ENCODE results near the gene PODNL1. TPM values are rescaled to one million over a fixed set of nuclear protein-coding genes. Genes with fewer than 3 reads are reported as not detected.

The PODNL1 gene, protein sequence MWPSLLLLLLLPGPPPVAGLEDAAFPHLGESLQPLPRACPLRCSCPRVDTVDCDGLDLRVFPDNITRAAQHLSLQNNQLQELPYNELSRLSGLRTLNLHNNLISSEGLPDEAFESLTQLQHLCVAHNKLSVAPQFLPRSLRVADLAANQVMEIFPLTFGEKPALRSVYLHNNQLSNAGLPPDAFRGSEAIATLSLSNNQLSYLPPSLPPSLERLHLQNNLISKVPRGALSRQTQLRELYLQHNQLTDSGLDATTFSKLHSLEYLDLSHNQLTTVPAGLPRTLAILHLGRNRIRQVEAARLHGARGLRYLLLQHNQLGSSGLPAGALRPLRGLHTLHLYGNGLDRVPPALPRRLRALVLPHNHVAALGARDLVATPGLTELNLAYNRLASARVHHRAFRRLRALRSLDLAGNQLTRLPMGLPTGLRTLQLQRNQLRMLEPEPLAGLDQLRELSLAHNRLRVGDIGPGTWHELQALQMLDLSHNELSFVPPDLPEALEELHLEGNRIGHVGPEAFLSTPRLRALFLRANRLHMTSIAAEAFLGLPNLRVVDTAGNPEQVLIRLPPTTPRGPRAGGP
- total RNA-seq (2022) = 0.72 TPM in 1 of 2 replicates, not detected in the other
- Bru-seq, nascent RNA = percentile 10 among the genes with signal in this experiment
- BruChase-seq, experiment 1, labeled RNA remaining after a 2-hour chase = percentile 11 among the genes with signal in this experiment
- BruChase-seq, experiment 2, labeled RNA remaining after a 6-hour chase = percentile 7 among the genes with signal in this experiment
- long read RNA-seq = 0 reads

GRCh38 chr19:13938301-13939064, at the start of gene PODNL1:
PODNL1 (minus strand) TSS chr19:13938417; CDS start chr19:13938181, 236 bp downstream.
- Histone ChIP-seq H3K9me3 (no peaks in the 10 kb centered on the region), H3K27me3 (replicated peaks; ENCODE audit: control insufficient read depth, insufficient read depth, low read length) (no peaks in the 10 kb centered on the region), H3K4me3 (ENCODE audit: low read depth, low read length) (no peak within 1 kb of the TSS), H3K4me1 (no peaks in the 10 kb centered on the region), H3K36me3 (ENCODE audit: control insufficient read depth, insufficient read depth, low read length) (no peaks in the 10 kb centered on the region)
- intact Hi-C loops (cut with micrococcal nuclease; ENCODE audit: unreplicated experiment) = no loop called here
- no TSS peak for BruUV-seq (replicated peaks)
- TF ChIP-seq CTCF (IDR thresholded peaks at IDR 0.05; ENCODE audit: insufficient read depth in 1 of 2, low read depth in 1 of 2, low read length in 1 of 2, severe bottlenecking in 1 of 2, unreplicated experiment in 1 of 2) = no peak
- POLR2A ChIA-PET = no interaction called here
- Mint-ChIP-seq H3K27ac (ENCODE audit: unreplicated experiment) (no peak within 1 kb of the TSS), H3K4me3 (ENCODE audit: unreplicated experiment) (no peak within 1 kb of the TSS), H3K36me3 (ENCODE audit: insufficient read depth, unreplicated experiment) (no peaks in the 10 kb centered on the region), H3K27me3 (ENCODE audit: insufficient read depth, unreplicated experiment) (no peaks in the 10 kb centered on the region), H3K9me3 (ENCODE audit: unreplicated experiment) (no peaks in the 10 kb centered on the region), H3K4me1 (ENCODE audit: low read depth, unreplicated experiment) (no peaks in the 10 kb centered on the region)
- no peak for DNase-seq
- CTCF ChIA-PET = interaction anchor here (0.5 to 0.7 kb wide), 2 partner anchors 66 to 138 kb away, joined by 3 read pairs; no protein-coding TSS in a partner anchor

GRCh38 chr19:13987101-13987890, 49.1 kb upstream of the PODNL1 start:
- H3K4me1 ChIP-seq = no peaks in the 10 kb centered on the region
- BruUV-seq (replicated peaks) = no TSS peak
- no peak overlapping the region for H3K4me3 Mint-ChIP-seq (ENCODE audit: unreplicated experiment)
- H3K36me3 Mint-ChIP-seq (ENCODE audit: insufficient read depth, unreplicated experiment) = peaks cover 10% of the 10 kb centered on the region
- ChIA-PET POLR2A (interaction anchor here (0.6 kb wide), 1 partner anchor 27 kb away, joined by 3 read pairs; no protein-coding TSS in a partner anchor), CTCF (interaction anchor here (1.1 kb wide), 1 partner anchor 9 kb away, joined by 3 read pairs; no protein-coding TSS in a partner anchor)
- no peaks in the 10 kb centered on the region for H3K9me3 Mint-ChIP-seq (ENCODE audit: unreplicated experiment)
- no peaks in the 10 kb centered on the region for H3K9me3 ChIP-seq
- no peak for DNase-seq
- H3K4me1 Mint-ChIP-seq (ENCODE audit: low read depth, unreplicated experiment) = peaks cover 10% of the 10 kb centered on the region
- H3K27ac Mint-ChIP-seq (ENCODE audit: unreplicated experiment) = no peak overlapping the region
- no peaks in the 10 kb centered on the region for H3K27me3 Mint-ChIP-seq (ENCODE audit: insufficient read depth, unreplicated experiment)
- H3K4me3 ChIP-seq (ENCODE audit: low read depth, low read length) = no peak overlapping the region
- TF ChIP-seq CTCF (IDR thresholded peaks at IDR 0.05; ENCODE audit: insufficient read depth in 1 of 2, low read depth in 1 of 2, low read length in 1 of 2, severe bottlenecking in 1 of 2, unreplicated experiment in 1 of 2) = no peak
- intact Hi-C loops (cut with micrococcal nuclease; ENCODE audit: unreplicated experiment) = no loop called here
- no peaks in the 10 kb centered on the region for H3K27me3 ChIP-seq (replicated peaks; ENCODE audit: control insufficient read depth, insufficient read depth, low read length)
- no peaks in the 10 kb centered on the region; the same call in 1 of the 2 replicates for H3K36me3 ChIP-seq (ENCODE audit: control insufficient read depth, insufficient read depth, low read length)

Data from Caco-2 (cell line).